Measurements from ENCODE around the gene CALY.
"Not testable (repeated sequence)": the region's sequence is repeated elsewhere in the genome, so short reads cannot be mapped to it uniquely, and the experiment has no call there.

CALY gene

DNA sequence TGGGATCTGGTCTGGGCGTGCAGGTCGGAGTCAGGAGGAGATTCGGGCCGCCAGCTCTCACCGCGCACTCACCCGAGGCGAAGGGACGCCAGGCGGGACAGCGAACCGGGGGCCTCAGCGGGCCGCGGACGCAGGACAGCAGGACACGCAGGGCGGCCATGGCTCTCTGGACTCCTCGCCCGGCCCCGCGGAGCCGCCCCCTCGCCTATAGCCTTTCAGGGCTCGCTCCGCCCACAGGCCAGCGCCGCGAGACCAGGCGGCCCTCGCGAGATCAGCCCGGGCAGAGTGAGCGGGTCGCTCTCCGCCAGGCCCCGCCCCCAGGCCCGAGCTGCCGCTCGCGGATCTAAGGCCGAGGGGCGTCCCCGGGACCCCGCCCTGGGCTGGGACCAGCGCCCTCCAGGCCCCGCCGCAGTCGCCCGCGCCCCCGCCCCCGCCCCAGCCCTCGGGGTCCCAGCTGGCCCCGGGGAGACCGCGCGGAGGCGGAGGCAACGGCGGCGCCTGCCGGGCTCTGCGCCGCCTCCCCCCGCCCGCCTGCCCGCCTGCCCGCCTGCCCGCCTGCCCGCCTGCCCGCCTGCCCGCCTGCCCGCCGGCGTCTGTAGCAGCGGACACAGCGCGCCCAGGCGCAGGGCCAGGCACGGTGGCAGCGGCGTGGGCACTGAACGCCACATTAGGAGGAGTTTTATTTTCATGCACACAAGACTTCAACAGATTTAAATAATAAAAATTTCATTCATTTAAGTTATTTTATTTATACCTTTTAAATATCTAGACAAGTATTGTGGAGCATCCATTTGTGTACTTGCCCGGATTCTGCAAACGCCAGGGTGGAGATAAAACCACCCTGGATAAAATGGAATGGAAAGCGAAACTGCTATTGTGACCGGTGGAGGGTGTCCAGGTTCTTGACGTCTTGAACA is 36.7 kb upstream of the CALY start, which contains the start of gene ECHS1:
ECHS1 (minus strand) TSS at position 181 of the 917 bp plus-strand sequence; CDS start at position 160, 21 bp downstream.
- peak within 1 kb of the TSS; percentile 74 for H3K4me3 ChIP-seq (ENCODE audit: low read depth, low read length)
- DNase-seq (ENCODE audit: low read depth) = peak; percentile 95
- TF ChIP-seq, protein P1, sequence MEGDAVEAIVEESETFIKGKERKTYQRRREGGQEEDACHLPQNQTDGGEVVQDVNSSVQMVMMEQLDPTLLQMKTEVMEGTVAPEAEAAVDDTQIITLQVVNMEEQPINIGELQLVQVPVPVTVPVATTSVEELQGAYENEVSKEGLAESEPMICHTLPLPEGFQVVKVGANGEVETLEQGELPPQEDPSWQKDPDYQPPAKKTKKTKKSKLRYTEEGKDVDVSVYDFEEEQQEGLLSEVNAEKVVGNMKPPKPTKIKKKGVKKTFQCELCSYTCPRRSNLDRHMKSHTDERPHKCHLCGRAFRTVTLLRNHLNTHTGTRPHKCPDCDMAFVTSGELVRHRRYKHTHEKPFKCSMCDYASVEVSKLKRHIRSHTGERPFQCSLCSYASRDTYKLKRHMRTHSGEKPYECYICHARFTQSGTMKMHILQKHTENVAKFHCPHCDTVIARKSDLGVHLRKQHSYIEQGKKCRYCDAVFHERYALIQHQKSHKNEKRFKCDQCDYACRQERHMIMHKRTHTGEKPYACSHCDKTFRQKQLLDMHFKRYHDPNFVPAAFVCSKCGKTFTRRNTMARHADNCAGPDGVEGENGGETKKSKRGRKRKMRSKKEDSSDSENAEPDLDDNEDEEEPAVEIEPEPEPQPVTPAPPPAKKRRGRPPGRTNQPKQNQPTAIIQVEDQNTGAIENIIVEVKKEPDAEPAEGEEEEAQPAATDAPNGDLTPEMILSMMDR (IDR thresholded peaks at IDR 0.05; ENCODE audit: insufficient read depth, low read depth, low read length, missing control alignments) = no peak

GRCh38 chr10:133372507-133372906 is 35.8 kb upstream of the CALY start:
- no peak for DNase-seq (ENCODE audit: low read depth)
- H3K4me3 ChIP-seq (ENCODE audit: low read depth, low read length) = peak overlapping the region; percentile 74
- TF ChIP-seq, protein P1 (IDR thresholded peaks at IDR 0.05; ENCODE audit: insufficient read depth, low read depth, low read length, missing control alignments) = no peak

GRCh38 chr10:133370030-133370786 is 33.5 kb upstream of the CALY start:
- H3K4me3 ChIP-seq (ENCODE audit: low read depth, low read length) = no peak overlapping the region
- no peak for DNase-seq (ENCODE audit: low read depth)
- TF ChIP-seq, protein P1 (IDR thresholded peaks at IDR 0.05; ENCODE audit: insufficient read depth, low read depth, low read length, missing control alignments) = no peak

DNA sequence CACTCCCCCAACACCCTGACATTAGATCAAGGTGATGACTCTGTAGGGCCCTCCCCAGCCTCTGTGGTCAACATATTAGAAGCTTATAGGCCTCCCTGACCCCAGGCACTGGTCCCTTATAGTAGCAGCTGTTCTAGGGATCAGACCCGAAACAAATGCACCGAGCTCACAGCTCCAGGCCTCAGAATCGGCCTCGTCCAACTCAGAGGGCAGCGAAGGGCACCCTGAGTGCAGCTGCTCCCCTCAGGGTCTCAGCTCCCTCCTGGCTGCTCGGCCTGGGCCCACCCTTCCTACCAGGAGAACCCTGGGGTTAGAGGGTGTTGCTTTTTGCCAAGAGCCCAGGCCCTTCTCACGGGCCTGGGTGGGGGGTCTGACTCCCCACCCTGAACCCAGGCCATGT is 31.5 kb upstream of the CALY start:
- H3K4me3 ChIP-seq (ENCODE audit: low read depth, low read length) = no peak overlapping the region
- DNase-seq (ENCODE audit: low read depth) = no peak
- TF ChIP-seq, protein P1 (IDR thresholded peaks at IDR 0.05; ENCODE audit: insufficient read depth, low read depth, low read length, missing control alignments) = no peak

GRCh38 chr10:133367461-133367860 is 30.8 kb upstream of the CALY start:
- DNase-seq (ENCODE audit: low read depth); H3K4me3 ChIP-seq (ENCODE audit: low read depth, low read length): not testable (repeated sequence)

- TF ChIP-seq, protein P1 (IDR thresholded peaks at IDR 0.05; ENCODE audit: insufficient read depth, low read depth, low read length, missing control alignments) = no peak
- no peak overlapping the region for H3K4me3 ChIP-seq (ENCODE audit: low read depth, low read length)
- no peak for DNase-seq (ENCODE audit: low read depth)
These were observed 30.1 kb upstream of the CALY start for GRCh38 chr10:133366751-133367150.

GRCh38 chr10:133366130-133366478 is 29.4 kb upstream of the CALY start:
- DNase-seq (ENCODE audit: low read depth) = no peak
- TF ChIP-seq, protein P1 (IDR thresholded peaks at IDR 0.05; ENCODE audit: insufficient read depth, low read depth, low read length, missing control alignments) = no peak
- no peak overlapping the region for H3K4me3 ChIP-seq (ENCODE audit: low read depth, low read length)

Data from GM12865 (cell line).